ENCODE measurements around the gene FAM227B. TPM values are rescaled to one million over a fixed set of nuclear protein-coding genes. Genes with fewer than 3 reads are reported as not detected.
"Not testable (repeated sequence)": the region's sequence is repeated elsewhere in the genome, so short reads cannot be mapped to it uniquely, and the experiment has no call there.

Gene FAM227B
- polyA plus RNA-seq, 3 donors, result 14.2 to 17.5 (median 14.4) TPM

- DNase-seq, result no peak
Observed at GRCh38 chr15:49439678-49440395, 180.8 kb downstream of the FAM227B start.

- peak; percentile 43 for DNase-seq
Observed at GRCh38 chr15:49438962-49439631, 181.5 kb downstream of the FAM227B start.

GRCh38 chr15:49436751-49437150 is 183.9 kb downstream of the FAM227B start:
- DNase-seq, result no peak

- no peak for DNase-seq
Observed at GRCh38 chr15:49435174-49435573, 185.4 kb downstream of the FAM227B start.

GRCh38 chr15:49430046-49430445 is 190.6 kb downstream of the FAM227B start:
- no peak for DNase-seq

- no peak for DNase-seq
Observed at GRCh38 chr15:49428409-49429095, 192.1 kb downstream of the FAM227B start.

GRCh38 chr15:49427372-49427771 is 193.2 kb downstream of the FAM227B start:
- no peak for DNase-seq

- no peak for DNase-seq
Observed at GRCh38 chr15:49424954-49425353, 195.7 kb downstream of the FAM227B start.

GRCh38 chr15:49423901-49424550 is 196.6 kb downstream of the FAM227B start:
- DNase-seq, result no peak

- peak; percentile 47 for DNase-seq
Observed at GRCh38 chr15:49423021-49423420, 197.6 kb downstream of the FAM227B start, which contains the start of gene FGF7. Gene FGF7, plus strand, starts transcription at chr15:49423242. Its CDS starts 1,056 bp downstream, at chr15:49424298.

- DNase-seq, result peak; percentile 52
Observed at GRCh38 chr15:49421991-49422390, 198.6 kb downstream of the FAM227B start.

GRCh38 chr15:49418811-49419210 is 201.8 kb downstream of the FAM227B start:
- DNase-seq, result no peak

GRCh38 chr15:49415638-49416037 is 205.0 kb downstream of the FAM227B start:
- DNase-seq, result no peak

- no peak for DNase-seq
Observed at GRCh38 chr15:49415149-49415548, 205.5 kb downstream of the FAM227B start.

GRCh38 chr15:49412797-49413196 is 207.8 kb downstream of the FAM227B start:
- DNase-seq, result no peak

GRCh38 chr15:49410641-49411040 is 210.0 kb downstream of the FAM227B start:
- no peak for DNase-seq

- no peak for DNase-seq
Observed at GRCh38 chr15:49406352-49407118, 214.1 kb downstream of the FAM227B start.

GRCh38 chr15:49402515-49403296 is 217.9 kb downstream of the FAM227B start:
- not testable (repeated sequence) for DNase-seq

- no peak for DNase-seq
Observed at GRCh38 chr15:49387471-49387870, 233.1 kb downstream of the FAM227B start.

- no peak for DNase-seq
Observed at GRCh38 chr15:49383266-49383665, 237.4 kb downstream of the FAM227B start.

- no peak for DNase-seq
Observed at GRCh38 chr15:49382394-49382793, 238.2 kb downstream of the FAM227B start.

Data from renal pelvis (tissue), 4 donors.